Measurements from ENCODE around the gene PINLYP.
A peak's percentile ranks its signal among the peaks of the same experiment; 100 is the strongest.
"Not testable (repeated sequence)": the region's sequence is repeated elsewhere in the genome, so short reads cannot be mapped to it uniquely, and the experiment has no call there.

The PINLYP gene

GRCh38 chr19:43584484-43584883, 8.9 kb downstream of the PINLYP start:
- DNase-seq: no peak

GRCh38 chr19:43586346-43586745, 10.7 kb downstream of the PINLYP start:
- DNase-seq: no peak

- not testable (repeated sequence) for DNase-seq
Observed at GRCh38 chr19:43587029-43587428, 11.4 kb downstream of the PINLYP start.

GRCh38 chr19:43589277-43589676, 13.7 kb downstream of the PINLYP start:
- no peak for DNase-seq

GRCh38 chr19:43589678-43590077, 14.1 kb downstream of the PINLYP start:
- DNase-seq: no peak

GRCh38 chr19:43591904-43592772, 16.5 kb downstream of the PINLYP start:
- DNase-seq: no peak

GRCh38 chr19:43592800-43593350, 17.3 kb downstream of the PINLYP start:
- no peak for DNase-seq

GRCh38 chr19:43594081-43594697, 18.6 kb downstream of the PINLYP start:
- no peak for DNase-seq

GRCh38 chr19:43594710-43595604, 19.4 kb downstream of the PINLYP start:
- DNase-seq: peak; percentile 45

- DNase-seq: no peak
Observed at GRCh38 chr19:43595605-43595998, 20.0 kb downstream of the PINLYP start.

- peak; percentile 100 for DNase-seq
Observed at GRCh38 chr19:43595999-43596841, 20.6 kb downstream of the PINLYP start, which contains the start of the genes IRGQ and ZNF576. Gene IRGQ, minus strand, starts transcription at chr19:43596134. Its CDS starts 796 bp downstream, at chr19:43595338. Gene ZNF576, plus strand, starts transcription at chr19:43596595. Its CDS starts 514 bp downstream, at chr19:43597109.

- DNase-seq: no peak
Observed at GRCh38 chr19:43596842-43597461, 21.4 kb downstream of the PINLYP start.

- DNase-seq: no peak
Observed at GRCh38 chr19:43597876-43598275, 22.3 kb downstream of the PINLYP start.

- DNase-seq: no peak
Observed at GRCh38 chr19:43598445-43599240, 23.0 kb downstream of the PINLYP start.

GRCh38 chr19:43599635-43600295, 24.2 kb downstream of the PINLYP start:
- no peak for DNase-seq

GRCh38 chr19:43600326-43600725, 24.7 kb downstream of the PINLYP start:
- DNase-seq: not testable (repeated sequence)

- DNase-seq: no peak
Observed at GRCh38 chr19:43605875-43606568, 30.4 kb downstream of the PINLYP start.

- DNase-seq: no peak
Observed at GRCh38 chr19:43606569-43607229, 31.1 kb downstream of the PINLYP start.
